SK-N-SH treated with all-trans-retinoic acid at 6 μM for 48 hours (cell line): Measurements from ENCODE around the gene FOXP4.

ENCODE experiments used
- ARNTL ChIP-seq: fragments of 450-650 bp; formaldehyde crosslinking; IDR thresholded peaks from 2 replicates; pipeline ENCODE4 v1.5.0; 2020; ENCODE audit warnings: low read depth, mild to moderate bottlenecking, moderate library complexity, borderline replicate concordance
- OSR1 ChIP-seq: fragments of 250-450 bp; sonication (Bioruptor Pico); IDR thresholded peaks from 2 replicates; pipeline ENCODE4 v1.8.0; 2022; ENCODE audit warnings: moderate library complexity, mild to moderate bottlenecking, inconsistent platforms
- PPARA ChIP-seq: fragments of 250-450 bp; sonication (Bioruptor Pico); IDR thresholded peaks from 2 replicates; pipeline ENCODE4 v1.5.0; 2020; ENCODE audit warnings: mild to moderate bottlenecking, borderline replicate concordance
- TCF4 ChIP-seq: fragments of 250-450 bp; sonication (Bioruptor Pico); IDR thresholded peaks from 2 replicates; pipeline ENCODE4 v1.8.0; 2021; ENCODE audit warnings: mild to moderate bottlenecking, moderate library complexity, borderline replicate concordance
- ZNF70 ChIP-seq: fragments of 450-650 bp; formaldehyde crosslinking; IDR thresholded peaks from 2 replicates; pipeline ENCODE4 v1.5.0; 2020; ENCODE audit warnings: mild to moderate bottlenecking, moderate library complexity
- ZNF8 ChIP-seq: fragments of 450-650 bp; formaldehyde crosslinking; IDR thresholded peaks from 2 replicates; pipeline ENCODE4 v1.5.0; 2020; ENCODE audit warnings: mild to moderate bottlenecking, moderate library complexity
- TF ChIP-seq, protein P1 (sequence below): fragments of 250-450 bp; sonication (Bioruptor Pico); IDR thresholded peaks from 2 replicates; pipeline ENCODE4 v1.8.0; 2021; ENCODE audit warnings: low read depth, mild to moderate bottlenecking, moderate library complexity, borderline replicate concordance
- TF ChIP-seq, protein P2 (sequence below): fragments of 250-450 bp; sonication (Bioruptor Pico); IDR thresholded peaks from 2 replicates; pipeline ENCODE4 v1.5.1; 2020; ENCODE audit warnings: low read depth, mild to moderate bottlenecking, moderate library complexity

- TF ChIP-seq OSR1 (CRISPR knock-in tag) (no peak), ZNF70 (CRISPR knock-in tag) (no peak), ZNF8 (CRISPR knock-in tag) (no peak), PPARA (CRISPR knock-in tag) (no peak), TCF4 (CRISPR knock-in tag) (no peak), ARNTL (CRISPR knock-in tag) (no peak)
- TF ChIP-seq, protein P1, sequence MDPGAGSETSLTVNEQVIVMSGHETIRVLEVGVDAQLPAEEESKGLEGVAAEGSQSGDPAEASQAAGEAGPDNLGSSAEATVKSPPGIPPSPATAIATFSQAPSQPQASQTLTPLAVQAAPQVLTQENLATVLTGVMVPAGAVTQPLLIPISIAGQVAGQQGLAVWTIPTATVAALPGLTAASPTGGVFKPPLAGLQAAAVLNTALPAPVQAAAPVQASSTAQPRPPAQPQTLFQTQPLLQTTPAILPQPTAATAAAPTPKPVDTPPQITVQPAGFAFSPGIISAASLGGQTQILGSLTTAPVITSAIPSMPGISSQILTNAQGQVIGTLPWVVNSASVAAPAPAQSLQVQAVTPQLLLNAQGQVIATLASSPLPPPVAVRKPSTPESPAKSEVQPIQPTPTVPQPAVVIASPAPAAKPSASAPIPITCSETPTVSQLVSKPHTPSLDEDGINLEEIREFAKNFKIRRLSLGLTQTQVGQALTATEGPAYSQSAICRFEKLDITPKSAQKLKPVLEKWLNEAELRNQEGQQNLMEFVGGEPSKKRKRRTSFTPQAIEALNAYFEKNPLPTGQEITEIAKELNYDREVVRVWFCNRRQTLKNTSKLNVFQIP: no peak
- TF ChIP-seq, protein P2, sequence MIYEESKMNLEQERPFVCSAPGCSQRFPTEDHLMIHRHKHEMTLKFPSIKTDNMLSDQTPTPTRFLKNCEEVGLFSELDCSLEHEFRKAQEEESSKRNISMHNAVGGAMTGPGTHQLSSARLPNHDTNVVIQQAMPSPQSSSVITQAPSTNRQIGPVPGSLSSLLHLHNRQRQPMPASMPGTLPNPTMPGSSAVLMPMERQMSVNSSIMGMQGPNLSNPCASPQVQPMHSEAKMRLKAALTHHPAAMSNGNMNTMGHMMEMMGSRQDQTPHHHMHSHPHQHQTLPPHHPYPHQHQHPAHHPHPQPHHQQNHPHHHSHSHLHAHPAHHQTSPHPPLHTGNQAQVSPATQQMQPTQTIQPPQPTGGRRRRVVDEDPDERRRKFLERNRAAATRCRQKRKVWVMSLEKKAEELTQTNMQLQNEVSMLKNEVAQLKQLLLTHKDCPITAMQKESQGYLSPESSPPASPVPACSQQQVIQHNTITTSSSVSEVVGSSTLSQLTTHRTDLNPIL (CRISPR knock-in tag): no peak
These were observed 48.6 kb downstream of the FOXP4 start for GRCh38 chr6:41594766-41595165.
